ENCODE data around the gene LY6G6D. TPM values are rescaled to one million over a fixed set of nuclear protein-coding genes. Genes with fewer than 3 reads are reported as not detected.

Gene LY6G6D
- total RNA-seq, 4 donors from 2014 or later = not detected

DNA sequence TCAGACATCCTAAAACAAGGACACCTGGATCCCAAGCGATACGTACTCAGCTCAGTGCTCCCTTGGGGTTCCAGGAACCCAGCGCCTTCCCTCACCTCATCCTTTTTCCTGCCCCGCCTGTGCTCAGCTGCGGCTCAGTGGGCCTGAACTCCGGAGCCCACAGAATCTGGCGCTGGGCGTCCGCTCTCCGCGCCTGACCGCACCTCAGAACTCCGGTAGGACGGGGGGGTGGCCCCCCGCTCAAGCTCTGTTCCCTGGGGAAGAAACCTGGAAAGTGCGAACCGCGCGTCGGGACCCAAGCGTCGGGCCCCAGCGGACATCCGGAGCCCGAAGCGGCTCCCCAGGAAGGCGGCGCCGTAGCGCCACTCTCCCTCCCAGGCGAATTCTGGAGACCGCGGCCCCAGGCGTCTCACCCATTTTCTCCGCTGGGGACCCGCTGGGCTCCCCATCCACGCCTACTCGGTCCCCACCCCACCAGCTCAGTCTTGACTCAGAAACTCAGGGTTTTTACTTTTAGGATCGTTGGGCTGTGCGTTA lies 33.9 kb upstream of the LY6G6D start:
- no peaks in the 10 kb centered on the region for H3K9me3 ChIP-seq
- peaks cover 0 to 9% (median 0%) of the 10 kb centered on the region in 3 donors for H3K36me3 ChIP-seq
- DNase-seq (ENCODE audit: low spot score in 2 of 2) = no peak
- H3K27ac ChIP-seq = peak overlapping the region; percentile 51 to 84 (median 69)
- 0 to 2% methylated on average over 27 to 39 of the region's 40 CpGs for WGBS, 2 donors
- TF ChIP-seq, protein P1, sequence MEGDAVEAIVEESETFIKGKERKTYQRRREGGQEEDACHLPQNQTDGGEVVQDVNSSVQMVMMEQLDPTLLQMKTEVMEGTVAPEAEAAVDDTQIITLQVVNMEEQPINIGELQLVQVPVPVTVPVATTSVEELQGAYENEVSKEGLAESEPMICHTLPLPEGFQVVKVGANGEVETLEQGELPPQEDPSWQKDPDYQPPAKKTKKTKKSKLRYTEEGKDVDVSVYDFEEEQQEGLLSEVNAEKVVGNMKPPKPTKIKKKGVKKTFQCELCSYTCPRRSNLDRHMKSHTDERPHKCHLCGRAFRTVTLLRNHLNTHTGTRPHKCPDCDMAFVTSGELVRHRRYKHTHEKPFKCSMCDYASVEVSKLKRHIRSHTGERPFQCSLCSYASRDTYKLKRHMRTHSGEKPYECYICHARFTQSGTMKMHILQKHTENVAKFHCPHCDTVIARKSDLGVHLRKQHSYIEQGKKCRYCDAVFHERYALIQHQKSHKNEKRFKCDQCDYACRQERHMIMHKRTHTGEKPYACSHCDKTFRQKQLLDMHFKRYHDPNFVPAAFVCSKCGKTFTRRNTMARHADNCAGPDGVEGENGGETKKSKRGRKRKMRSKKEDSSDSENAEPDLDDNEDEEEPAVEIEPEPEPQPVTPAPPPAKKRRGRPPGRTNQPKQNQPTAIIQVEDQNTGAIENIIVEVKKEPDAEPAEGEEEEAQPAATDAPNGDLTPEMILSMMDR (IDR thresholded peaks at IDR 0.05) = peak in 2 of 5 experiments; percentile 13 to 36
- no peak for TF ChIP-seq EP300 (IDR thresholded peaks at IDR 0.05)
- peak in 1 of 2 donors; percentile 20 for TF ChIP-seq POLR2A (IDR thresholded peaks at IDR 0.05)
- no peaks in the 10 kb centered on the region for H3K27me3 ChIP-seq
- peak overlapping the region; percentile 36 to 60 (median 44) for H3K4me3 ChIP-seq
- peaks cover 0 to 35% (median 4%) of the 10 kb centered on the region in 4 donors for H3K4me1 ChIP-seq

DNA sequence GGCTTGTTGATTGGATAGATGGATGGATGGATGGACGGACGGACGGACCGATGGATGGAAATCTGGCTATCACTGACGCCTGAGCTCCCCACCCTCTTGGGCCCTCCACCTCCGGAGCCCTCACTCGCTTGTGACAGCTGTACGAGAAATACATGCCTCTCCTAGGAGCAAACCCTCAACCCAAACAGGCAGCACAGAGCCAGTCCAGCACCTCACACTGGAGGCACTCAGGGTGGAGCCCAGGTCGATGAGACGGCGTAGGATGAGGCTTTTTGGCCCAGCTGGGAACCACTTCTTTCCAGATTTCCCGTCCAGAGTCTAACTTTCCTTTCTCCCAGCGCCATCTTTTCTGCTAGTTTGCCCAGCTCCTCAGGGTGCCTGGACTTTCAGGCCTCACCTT lies 31.6 kb upstream of the LY6G6D start:
- Histone ChIP-seq H3K27ac (peak overlapping the region in 3 of 4 donors; percentile 30 to 77 (median 72)), H3K27me3 (no peaks in the 10 kb centered on the region), H3K36me3 (peaks cover 0 to 33% (median 4%) of the 10 kb centered on the region in 3 donors), H3K4me1 (peaks cover 0 to 35% (median 4%) of the 10 kb centered on the region in 4 donors), H3K4me3 (peak overlapping the region in 2 of 4 donors; percentile 26 to 46), H3K9me3 (no peaks in the 10 kb centered on the region)
- no peak for TF ChIP-seq POLR2A (IDR thresholded peaks at IDR 0.05)
- TF ChIP-seq, protein P1 (IDR thresholded peaks at IDR 0.05) = no peak
- TF ChIP-seq EP300 (IDR thresholded peaks at IDR 0.05) = no peak
- WGBS, 2 donors = 61 to 71% methylated on average over 13 of the region's 13 CpGs
- no peak for DNase-seq (ENCODE audit: low spot score in 2 of 2)

DNA sequence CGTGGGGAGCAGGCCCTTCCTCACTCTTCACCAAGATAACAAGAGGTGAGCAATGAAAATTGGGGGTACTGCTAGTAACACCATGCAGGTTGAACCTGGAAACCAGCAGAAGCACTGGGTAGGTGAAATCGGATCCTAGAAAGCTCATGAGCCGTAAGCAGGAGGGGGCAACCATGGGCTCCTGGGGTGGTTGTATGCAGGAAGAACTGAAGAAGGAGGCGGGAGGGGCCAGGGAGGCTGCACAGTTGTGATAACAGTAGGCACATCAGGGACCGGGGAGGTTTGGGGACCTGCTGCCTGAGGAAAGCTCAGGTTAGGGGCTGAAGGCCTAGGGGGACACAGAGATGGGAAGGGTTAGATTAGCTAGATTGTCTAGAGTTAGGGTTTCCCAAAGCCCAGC lies 28.7 kb upstream of the LY6G6D start:
- Histone ChIP-seq H3K4me3 (no peak overlapping the region), H3K36me3 (peaks cover 1 to 61% (median 4%) of the 10 kb centered on the region in 3 donors), H3K4me1 (peaks cover 0 to 21% (median 3%) of the 10 kb centered on the region in 4 donors), H3K27ac (no peak overlapping the region), H3K9me3 (no peaks in the 10 kb centered on the region), H3K27me3 (no peaks in the 10 kb centered on the region)
- TF ChIP-seq, protein P1 (IDR thresholded peaks at IDR 0.05) = no peak
- TF ChIP-seq EP300 (IDR thresholded peaks at IDR 0.05) (no peak), POLR2A (IDR thresholded peaks at IDR 0.05) (no peak)
- 70 to 89% methylated on average over 5 of the region's 5 CpGs for WGBS, 2 donors
- DNase-seq (ENCODE audit: low spot score in 2 of 2) = no peak

DNA sequence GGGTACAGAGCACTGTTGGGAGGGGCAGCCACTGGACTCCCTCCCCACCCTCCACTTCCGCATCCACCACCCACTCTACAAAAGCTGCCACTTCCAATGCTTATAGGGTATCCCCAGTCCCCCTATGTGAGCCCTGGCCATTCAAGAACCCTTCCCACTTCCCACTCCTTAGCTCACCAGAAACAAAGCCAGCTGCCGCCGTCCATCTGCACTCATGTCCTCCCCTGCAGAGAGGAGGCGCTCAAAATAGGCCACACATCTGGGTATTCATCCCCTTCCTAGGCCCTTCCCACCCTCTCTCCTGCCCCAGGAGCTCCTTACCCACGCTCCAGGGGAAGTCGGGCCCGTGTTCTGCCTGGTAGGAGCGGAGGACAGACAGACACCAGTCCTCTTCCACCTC lies 27.8 kb upstream of the LY6G6D start:
- TF ChIP-seq EP300 (IDR thresholded peaks at IDR 0.05) (no peak), POLR2A (IDR thresholded peaks at IDR 0.05) (no peak)
- TF ChIP-seq, protein P1 (IDR thresholded peaks at IDR 0.05) = no peak
- H3K9me3 ChIP-seq = no peaks in the 10 kb centered on the region
- H3K27ac ChIP-seq = no peak overlapping the region
- H3K36me3 ChIP-seq = peaks cover 4 to 70% (median 5%) of the 10 kb centered on the region in 3 donors
- H3K27me3 ChIP-seq = no peaks in the 10 kb centered on the region
- WGBS, 2 donors = 77 to 81% methylated on average over 8 of the region's 8 CpGs
- no peak overlapping the region for H3K4me3 ChIP-seq
- H3K4me1 ChIP-seq = peaks cover 0 to 15% (median 3%) of the 10 kb centered on the region in 4 donors
- no peak for DNase-seq (ENCODE audit: low spot score in 2 of 2)

DNA sequence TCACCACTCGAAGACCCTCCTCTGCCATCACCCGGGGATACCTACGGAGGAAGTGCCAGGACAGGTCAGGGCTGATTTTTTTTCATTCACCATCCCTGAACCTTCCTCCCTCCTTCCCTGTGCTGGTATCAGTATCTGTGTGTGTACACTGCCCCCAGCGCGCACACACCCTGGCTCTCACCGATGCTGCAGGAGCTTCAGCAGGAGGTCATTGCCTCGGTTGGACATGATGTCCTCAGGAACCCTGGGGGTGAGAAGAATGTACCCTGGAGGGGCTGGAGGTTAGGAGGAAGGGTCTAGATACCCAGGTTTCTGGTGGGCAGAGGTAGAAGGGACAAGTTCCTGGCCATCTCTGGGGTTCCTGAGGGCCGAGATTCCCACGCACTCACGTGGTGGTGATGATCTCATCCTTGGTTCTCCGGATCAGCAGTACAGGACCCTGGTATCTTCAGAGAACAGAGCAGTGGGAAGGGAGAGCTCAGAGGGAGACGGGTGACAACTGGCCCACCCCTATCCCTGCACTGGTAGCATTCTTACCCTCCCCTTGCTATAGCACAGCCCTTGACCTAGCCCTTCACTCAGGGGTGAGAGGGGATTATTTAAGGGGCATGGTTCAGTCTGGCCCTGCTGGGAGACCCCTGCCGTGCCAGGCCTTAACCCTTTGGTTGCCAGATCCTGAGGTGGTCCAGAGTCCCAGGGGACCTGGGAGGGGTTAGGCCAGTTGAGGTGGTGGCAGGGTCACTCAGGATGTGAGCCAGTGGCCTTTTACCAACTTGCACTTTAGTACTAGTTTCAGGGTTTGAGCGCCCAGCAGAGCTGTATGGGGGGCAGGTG lies 27.1 kb upstream of the LY6G6D start:
- TF ChIP-seq EP300 (IDR thresholded peaks at IDR 0.05) (no peak), POLR2A (IDR thresholded peaks at IDR 0.05) (no peak)
- TF ChIP-seq, protein P1 (IDR thresholded peaks at IDR 0.05) = no peak
- 74 to 76% methylated on average over 13 to 14 of the region's 14 CpGs for WGBS, 2 donors
- H3K4me3 ChIP-seq = no peak overlapping the region
- peaks cover 4 to 77% (median 5%) of the 10 kb centered on the region in 3 donors for H3K36me3 ChIP-seq
- H3K27me3 ChIP-seq = no peaks in the 10 kb centered on the region
- no peaks in the 10 kb centered on the region for H3K9me3 ChIP-seq
- DNase-seq (ENCODE audit: low spot score in 2 of 2) = no peak
- H3K27ac ChIP-seq = no peak overlapping the region
- H3K4me1 ChIP-seq = peaks cover 0 to 7% (median 3%) of the 10 kb centered on the region in 4 donors

Data from tibial nerve (tissue), 4 donors.